ENCODE measurements around the gene GINS1.
"Not testable (repeated sequence)": the region's sequence is repeated elsewhere in the genome, so short reads cannot be mapped to it uniquely, and the experiment has no call there.

GINS1 gene

GRCh38 chr20:25389858-25390537 lies 17.5 kb upstream of the GINS1 start:
- DNase-seq (ENCODE audit: low spot score) = no peak

GRCh38 chr20:25390538-25391528 lies 16.6 kb upstream of the GINS1 start, which contains the start of gene ABHD12:
Gene ABHD12, minus strand, starts transcription at chr20:25390835. Its CDS starts 132 bp downstream, at chr20:25390703.
- peak; percentile 96 for DNase-seq (ENCODE audit: low spot score)

- no peak for DNase-seq (ENCODE audit: low spot score)
These were observed 13.2 kb upstream of the GINS1 start for GRCh38 chr20:25394276-25394675.

GRCh38 chr20:25394996-25395395 lies 12.5 kb upstream of the GINS1 start:
- no peak for DNase-seq (ENCODE audit: low spot score)

- DNase-seq (ENCODE audit: low spot score) = no peak
These were observed 10.4 kb upstream of the GINS1 start for GRCh38 chr20:25397096-25397495.

- DNase-seq (ENCODE audit: low spot score) = no peak
These were observed 9.7 kb upstream of the GINS1 start for GRCh38 chr20:25397821-25398220.

GRCh38 chr20:25398376-25399036 lies 9.0 kb upstream of the GINS1 start:
- no peak for DNase-seq (ENCODE audit: low spot score)

- DNase-seq (ENCODE audit: low spot score) = peak; percentile 87
These were observed 8.4 kb upstream of the GINS1 start for GRCh38 chr20:25399037-25399430.

- not testable (repeated sequence) for DNase-seq (ENCODE audit: low spot score)
These were observed 7.2 kb upstream of the GINS1 start for GRCh38 chr20:25400291-25400732.

- no peak for DNase-seq (ENCODE audit: low spot score)
These were observed 4.9 kb upstream of the GINS1 start for GRCh38 chr20:25402583-25402982.

GRCh38 chr20:25408170-25408547 lies 686 bp downstream of the GINS1 start:
- no peak for DNase-seq (ENCODE audit: low spot score)

- no peak for DNase-seq (ENCODE audit: low spot score)
These were observed 1.4 kb downstream of the GINS1 start for GRCh38 chr20:25408890-25409289.

- no peak for DNase-seq (ENCODE audit: low spot score)
These were observed 11.3 kb downstream of the GINS1 start for GRCh38 chr20:25418776-25419175.

- no peak for DNase-seq (ENCODE audit: low spot score)
These were observed 13.6 kb downstream of the GINS1 start for GRCh38 chr20:25421102-25421501.

- no peak for DNase-seq (ENCODE audit: low spot score)
These were observed 14.6 kb downstream of the GINS1 start for GRCh38 chr20:25422032-25422431.

- no peak for DNase-seq (ENCODE audit: low spot score)
These were observed 17.1 kb downstream of the GINS1 start for GRCh38 chr20:25424536-25424935.

GRCh38 chr20:25437153-25437581 lies 29.7 kb downstream of the GINS1 start:
- DNase-seq (ENCODE audit: low spot score) = no peak

- no peak for DNase-seq (ENCODE audit: low spot score)
These were observed 31.9 kb downstream of the GINS1 start for GRCh38 chr20:25439328-25439727.

- DNase-seq (ENCODE audit: low spot score) = no peak
These were observed 37.1 kb downstream of the GINS1 start for GRCh38 chr20:25444556-25444955.

GRCh38 chr20:25447671-25448070 lies 40.2 kb downstream of the GINS1 start:
- no peak for DNase-seq (ENCODE audit: low spot score)

- no peak for DNase-seq (ENCODE audit: low spot score)
These were observed 44.9 kb downstream of the GINS1 start for GRCh38 chr20:25452333-25452732.

GRCh38 chr20:25453035-25453810 lies 45.8 kb downstream of the GINS1 start:
- no peak for DNase-seq (ENCODE audit: low spot score)

Measured in globus pallidus (tissue), 1 donor.